ENCODE measurements around the gene VASP.

GRCh38 chr19:45470762-45471081 is 36.6 kb upstream of the VASP start:
- TF ChIP-seq EZH2phosphoT487 (IDR thresholded peaks at IDR 0.05) (no peak), CTCF (IDR thresholded peaks at IDR 0.05) (no peak), EZH2 (IDR thresholded peaks at IDR 0.05) (no peak)

Data from neural progenitor cell (in vitro differentiated cells).